Panc1 (cell line): ENCODE results near the gene BLOC1S2. TPM values are rescaled to one million over a fixed set of nuclear protein-coding genes. Genes with fewer than 3 reads are reported as not detected.

Experiments used
- ATAC-seq: fragments of 200-7000 bp; cut with Tn5 transposase; 2 replicates; pipeline ENCODE4 v1.9.1; 2020; ENCODE audit warnings: mild to moderate bottlenecking, moderate library complexity
- BruUV-seq: library from RNA; stranded (reverse); fragments of 400-500 nt; replicated peaks from 2 replicates; lab custom pipeline; 2021; lab: Mats Ljungman, UMichigan
- CTCF ChIA-PET: fragments of 300-600 bp; sonication (Branson Sonifier 250); formaldehyde crosslinking; loops from one replicate; lab custom pipeline; 2022; ENCODE audit warnings: antibody characterized with exemption; lab: Charles Lee
- POLR2A ChIA-PET: fragments of 300-600 bp; sonication (Branson Sonifier 250); formaldehyde crosslinking; loops from one replicate; lab custom pipeline; 2022; ENCODE audit warnings: antibody characterized with exemption; lab: Charles Lee
- DNase-seq: peaks from one replicate; pipeline ENCODE4 v3.0.0-alpha.2; 2010; ENCODE audit warnings: low read depth, low spot score
- H3K27ac ChIP-seq: 2 replicates; pipeline ENCODE4 v1.5.1; 2011; ENCODE audit warnings: mild to moderate bottlenecking, low read length, inconsistent platforms
- H3K27me3 ChIP-seq: fragments of 200-500 bp; sonication (Bioruptor generic); 2 replicates; pipeline ENCODE4 v1.6.0; 2014; ENCODE audit warnings: low read length, inconsistent platforms; ENCODE audit not compliant: control insufficient read depth, insufficient read depth
- H3K36me3 ChIP-seq: fragments of 200-500 bp; sonication (Bioruptor generic); 2 replicates; pipeline ENCODE4 v1.5.1; 2014; ENCODE audit warnings: inconsistent platforms, mild to moderate bottlenecking, low read length, moderate library complexity; ENCODE audit not compliant: control insufficient read depth, insufficient read depth
- H3K4me1 ChIP-seq: 2 replicates; pipeline ENCODE4 v1.5.1; 2011; ENCODE audit warnings: inconsistent platforms, mild to moderate bottlenecking, low read length, moderate library complexity; ENCODE audit not compliant: control insufficient read depth, insufficient read depth
- H3K4me3 ChIP-seq, 2 experiments: 2 replicates each; pipeline ENCODE4 v1.5.1; 2011 to 2012; ENCODE audit warnings: low read depth in 2 of 2, low read length in 2 of 2, mild to moderate bottlenecking in 2 of 2, inconsistent platforms in 1 of 2, moderate library complexity in 1 of 2
- H3K9me3 ChIP-seq: fragments of 200-500 bp; sonication (Bioruptor generic); 2 replicates; pipeline ENCODE4 v1.5.1; 2014; ENCODE audit warnings: low read depth, mild to moderate bottlenecking, inconsistent platforms, low read length, moderate library complexity; ENCODE audit not compliant: control insufficient read depth, insufficient read depth
- CTCF ChIP-seq: fragments of 450-650 bp; IDR thresholded peaks from 2 replicates; pipeline ENCODE4 v1.5.1; 2017; ENCODE audit warnings: mild to moderate bottlenecking
- POLR2AphosphoS5 ChIP-seq: IDR thresholded peaks from 2 replicates; pipeline ENCODE4 v1.6.1; 2012; ENCODE audit warnings: mild to moderate bottlenecking, low read depth, low read length, moderate library complexity
- REST ChIP-seq, 2 experiments: IDR thresholded peaks; 2 replicates each; pipeline ENCODE4 v1.6.1; 2011 to 2012; ENCODE audit warnings: low read depth in 2 of 2, control low read depth in 1 of 2, low read length in 1 of 2, mild to moderate bottlenecking in 1 of 2, moderate library complexity in 1 of 2; ENCODE audit not compliant: insufficient read depth in 1 of 2
- SIN3A ChIP-seq: IDR thresholded peaks from 2 replicates; pipeline ENCODE4 v1.6.1; 2012; ENCODE audit warnings: low read depth, mild to moderate bottlenecking, low read length, moderate library complexity, borderline replicate concordance; ENCODE audit not compliant: insufficient read depth
- TCF7L2 ChIP-seq: IDR thresholded peaks from 2 replicates; pipeline ENCODE4 v1.6.1; 2011; ENCODE audit warnings: mild to moderate bottlenecking, low read depth, low read length, inconsistent platforms
- in situ Hi-C: cut with HindIII; loops from 2 replicates; pipeline ENCODE4 v1.10.0; 2016; ENCODE audit warnings: low sequenced_read_pairs, low pct_unique_long_range_greater_than_20kb
- intact Hi-C: fragments of 100-400 bp; cut with micrococcal nuclease; formaldehyde crosslinking; loops from one replicate; pipeline ENCODE4 v1.10.0; 2022; ENCODE audit not compliant: unreplicated experiment
- total RNA-seq: library from RNA; stranded (reverse); gene quantifications from one replicate; pipeline ENCODE4 v1.2.1, GENCODE V29; 2021; ENCODE audit not compliant: unreplicated experiment

Gene BLOC1S2
- total RNA-seq, 1 experiment from 2014 or later, result 39.3 TPM

GRCh38 chr10:100239851-100240250, 46.6 kb downstream of the BLOC1S2 start:
- no TSS peak for BruUV-seq
- ChIA-PET CTCF (interaction anchor here (0.5 to 0.6 kb wide), 2 partner anchors 206 to 502 kb away, joined by 3 to 5 read pairs; no protein-coding TSS in a partner anchor), POLR2A (no interaction called here)
- H3K27me3 ChIP-seq, result no peaks in the 10 kb centered on the region
- TF ChIP-seq REST (IDR thresholded peaks at IDR 0.05; ENCODE audit: insufficient read depth in 1 of 2, low read depth in 2 of 2, low read length in 1 of 2) (no peak), TCF7L2 (no peak), POLR2AphosphoS5 (no peak), CTCF (no peak), SIN3A (no peak)
- peaks cover 24% of the 10 kb centered on the region for H3K36me3 ChIP-seq
- ATAC-seq (no peak), DNase-seq (no peak)
- no peak overlapping the region for H3K27ac ChIP-seq
- intact Hi-C loops (no loop called here), in situ Hi-C loops (no loop called here)
- H3K4me3 ChIP-seq, result no peak overlapping the region
- no peaks in the 10 kb centered on the region for H3K4me1 ChIP-seq
- no peaks in the 10 kb centered on the region for H3K9me3 ChIP-seq

- ChIA-PET CTCF (no interaction called here), POLR2A (no interaction called here)
- Histone ChIP-seq H3K36me3 (peaks cover 25% of the 10 kb centered on the region), H3K4me1 (no peaks in the 10 kb centered on the region), H3K9me3 (no peaks in the 10 kb centered on the region), H3K27me3 (no peaks in the 10 kb centered on the region), H3K4me3 (no peak overlapping the region), H3K27ac (no peak overlapping the region)
- DNase-seq (no peak), ATAC-seq (no peak)
- BruUV-seq, result no TSS peak
- no peak for TF ChIP-seq SIN3A
- no peak for TF ChIP-seq REST (IDR thresholded peaks at IDR 0.05; ENCODE audit: insufficient read depth in 1 of 2, low read depth in 2 of 2, low read length in 1 of 2)
- TF ChIP-seq CTCF, result no peak
- TF ChIP-seq POLR2AphosphoS5, result no peak
- no peak for TF ChIP-seq TCF7L2
- in situ Hi-C loops, result no loop called here
- intact Hi-C loops, result no loop called here
Measured at GRCh38 chr10:100238429-100238828, 48.1 kb downstream of the BLOC1S2 start.
